H1 (cell line): ENCODE results near the gene PLCXD1. TPM values are rescaled to one million over a fixed set of nuclear protein-coding genes. Genes with fewer than 3 reads are reported as not detected.

Experiments used
- ASH2L ChIP-seq: fragments of 200-600, 300-600 bp; sonication (generic); IDR thresholded peaks from one replicate; pipeline ENCODE4 v1.7.1; 2017; ENCODE audit warnings: low read length
- EP300 ChIP-seq, 2 experiments: IDR thresholded peaks; 1 replicate in 1 of 2; 2 replicates in 1 of 2; pipeline ENCODE4 v1.6.1; 2011 to 2012; ENCODE audit warnings: low read depth in 2 of 2, low read length in 2 of 2, mild to moderate bottlenecking in 2 of 2, borderline replicate concordance in 1 of 2, inconsistent platforms in 1 of 2, moderate library complexity in 1 of 2
- SIRT6 ChIP-seq: IDR thresholded peaks from one replicate; pipeline ENCODE4 v1.7.1; 2012; ENCODE audit warnings: low read length, inconsistent platforms
- polyA plus RNA-seq, 7 experiments: library from polyadenylated mRNA; depleted of rRNA in 3 of 7; stranded (reverse) in 5 of 7; unstranded in 2 of 7; fragments of >200 nt in 5 of 7; fragments of 200-250 nt in 2 of 7; gene quantifications; 1 replicate in 5 of 7; 2 replicates in 1 of 7; 4 replicates in 1 of 7; pipeline versions ENCODE4 v1.2.1 to v1.2.3, GENCODE V29; 2011 to 2013; ENCODE audit warnings: missing spikeins in 2 of 7, mixed read lengths in 2 of 7
- total RNA-seq: library from RNA; stranded (reverse); fragmentation: NEBNext Ultra II Directional; extraction: Animal tissue kit (Norgen Biotek cat#: 25700); gene quantifications from 2 replicates; pipeline ENCODE4 v1.2.1, GENCODE V29; 2021
- TF ChIP-seq, protein P1 (sequence below): IDR thresholded peaks from 2 replicates; pipeline ENCODE4 v1.6.1; 2012; ENCODE audit warnings: low read length, inconsistent platforms
- TF ChIP-seq, protein P2 (sequence below): IDR thresholded peaks from 2 replicates; pipeline ENCODE4 v1.6.1; 2012; ENCODE audit warnings: inconsistent platforms

Gene PLCXD1
- total and polyA plus RNA-seq, 2 of the 8 experiments (the other 6 are each of a cell fraction or from before 2014, with no cell fraction given) = 93.6 to 124 TPM

DNA sequence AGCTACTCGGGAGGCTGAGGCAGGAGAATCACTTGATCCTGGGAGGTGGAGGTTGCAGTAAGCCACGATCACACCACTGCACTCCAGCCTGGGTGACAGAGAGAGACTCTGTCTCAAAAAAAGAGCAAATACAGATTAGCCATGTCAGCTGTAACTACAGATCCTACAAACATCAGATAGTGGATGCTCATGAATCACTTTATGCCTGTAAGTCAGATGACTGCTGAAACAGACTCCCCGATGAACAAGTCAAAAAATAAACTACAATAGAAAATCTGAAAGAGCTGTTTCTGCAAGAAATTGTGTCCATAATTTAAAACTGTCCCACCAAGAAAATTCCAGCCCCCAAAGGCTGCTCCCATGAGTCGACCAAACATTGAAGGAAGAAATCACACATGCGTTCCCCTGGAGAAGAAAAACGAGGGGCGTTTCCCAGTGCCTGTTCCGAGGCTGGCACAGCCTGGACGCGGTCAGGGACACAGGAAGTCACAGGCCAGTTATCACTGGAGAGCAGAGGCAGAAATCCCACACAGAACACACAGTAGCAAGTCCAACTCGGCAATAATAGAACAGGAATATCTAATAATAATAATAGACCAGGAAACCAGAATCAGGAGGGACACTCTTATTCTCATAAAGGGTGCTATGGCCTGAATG, 67.4 kb downstream of the PLCXD1 start (continued):
- TF ChIP-seq, protein P1, sequence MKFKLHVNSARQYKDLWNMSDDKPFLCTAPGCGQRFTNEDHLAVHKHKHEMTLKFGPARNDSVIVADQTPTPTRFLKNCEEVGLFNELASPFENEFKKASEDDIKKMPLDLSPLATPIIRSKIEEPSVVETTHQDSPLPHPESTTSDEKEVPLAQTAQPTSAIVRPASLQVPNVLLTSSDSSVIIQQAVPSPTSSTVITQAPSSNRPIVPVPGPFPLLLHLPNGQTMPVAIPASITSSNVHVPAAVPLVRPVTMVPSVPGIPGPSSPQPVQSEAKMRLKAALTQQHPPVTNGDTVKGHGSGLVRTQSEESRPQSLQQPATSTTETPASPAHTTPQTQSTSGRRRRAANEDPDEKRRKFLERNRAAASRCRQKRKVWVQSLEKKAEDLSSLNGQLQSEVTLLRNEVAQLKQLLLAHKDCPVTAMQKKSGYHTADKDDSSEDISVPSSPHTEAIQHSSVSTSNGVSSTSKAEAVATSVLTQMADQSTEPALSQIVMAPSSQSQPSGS = no peak
- no peak for TF ChIP-seq EP300 (IDR thresholded peaks at IDR 0.05; ENCODE audit: borderline replicate concordance in 1 of 2, low read depth in 2 of 2, low read length in 2 of 2)
- TF ChIP-seq ASH2L = no peak
- TF ChIP-seq, protein P2, sequence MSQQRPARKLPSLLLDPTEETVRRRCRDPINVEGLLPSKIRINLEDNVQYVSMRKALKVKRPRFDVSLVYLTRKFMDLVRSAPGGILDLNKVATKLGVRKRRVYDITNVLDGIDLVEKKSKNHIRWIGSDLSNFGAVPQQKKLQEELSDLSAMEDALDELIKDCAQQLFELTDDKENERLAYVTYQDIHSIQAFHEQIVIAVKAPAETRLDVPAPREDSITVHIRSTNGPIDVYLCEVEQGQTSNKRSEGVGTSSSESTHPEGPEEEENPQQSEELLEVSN = no peak
- TF ChIP-seq SIRT6 = no peak
